HL-60 (cell line): ENCODE results near the gene USP47.

ENCODE experiments used
- DNase-seq, 2 experiments: peaks; one replicate each; pipeline ENCODE4 v3.0.0-alpha.2; 2010 to 2020; ENCODE audit warnings: low read depth in 1 of 2, low spot score in 1 of 2
- H3K27ac ChIP-seq: fragments of 250-450 bp; sonication (Bioruptor Pico); replicated peaks from 2 replicates; pipeline ENCODE4 v1.5.1; 2020; ENCODE audit warnings: mild to moderate bottlenecking, moderate library complexity
- H3K27me3 ChIP-seq: fragments of 250-450 bp; sonication (Bioruptor Pico); 2 replicates; pipeline ENCODE4 v1.5.1; 2021; ENCODE audit warnings: mild to moderate bottlenecking, moderate library complexity; ENCODE audit not compliant: insufficient read depth, poor library complexity, severe bottlenecking
- H3K4me3 ChIP-seq: replicated peaks from 2 replicates; pipeline ENCODE4 v1.5.1; 2011; ENCODE audit warnings: mild to moderate bottlenecking, control low read depth, low read length; ENCODE audit not compliant: insufficient read depth
- CTCF ChIP-seq: IDR thresholded peaks from one replicate; pipeline ENCODE4 v1.5.1; 2011; ENCODE audit warnings: low read length, control low read depth, inconsistent platforms; ENCODE audit not compliant: insufficient read depth
- GABPA ChIP-seq: IDR thresholded peaks from 2 replicates; pipeline ENCODE4 v1.6.1; 2012; ENCODE audit warnings: low read depth
- POLR2AphosphoS5 ChIP-seq: IDR thresholded peaks from 2 replicates; pipeline ENCODE4 v1.6.1; 2012; ENCODE audit warnings: low read depth
- SPI1 ChIP-seq: IDR thresholded peaks from 2 replicates; pipeline ENCODE4 v1.6.1; 2012; ENCODE audit warnings: low read depth, mild to moderate bottlenecking, borderline replicate concordance
- TF ChIP-seq, protein P1 (sequence below): IDR thresholded peaks from 2 replicates; pipeline ENCODE4 v1.6.1; 2012; ENCODE audit warnings: low read depth; ENCODE audit not compliant: insufficient replicate concordance

USP47 gene

DNA sequence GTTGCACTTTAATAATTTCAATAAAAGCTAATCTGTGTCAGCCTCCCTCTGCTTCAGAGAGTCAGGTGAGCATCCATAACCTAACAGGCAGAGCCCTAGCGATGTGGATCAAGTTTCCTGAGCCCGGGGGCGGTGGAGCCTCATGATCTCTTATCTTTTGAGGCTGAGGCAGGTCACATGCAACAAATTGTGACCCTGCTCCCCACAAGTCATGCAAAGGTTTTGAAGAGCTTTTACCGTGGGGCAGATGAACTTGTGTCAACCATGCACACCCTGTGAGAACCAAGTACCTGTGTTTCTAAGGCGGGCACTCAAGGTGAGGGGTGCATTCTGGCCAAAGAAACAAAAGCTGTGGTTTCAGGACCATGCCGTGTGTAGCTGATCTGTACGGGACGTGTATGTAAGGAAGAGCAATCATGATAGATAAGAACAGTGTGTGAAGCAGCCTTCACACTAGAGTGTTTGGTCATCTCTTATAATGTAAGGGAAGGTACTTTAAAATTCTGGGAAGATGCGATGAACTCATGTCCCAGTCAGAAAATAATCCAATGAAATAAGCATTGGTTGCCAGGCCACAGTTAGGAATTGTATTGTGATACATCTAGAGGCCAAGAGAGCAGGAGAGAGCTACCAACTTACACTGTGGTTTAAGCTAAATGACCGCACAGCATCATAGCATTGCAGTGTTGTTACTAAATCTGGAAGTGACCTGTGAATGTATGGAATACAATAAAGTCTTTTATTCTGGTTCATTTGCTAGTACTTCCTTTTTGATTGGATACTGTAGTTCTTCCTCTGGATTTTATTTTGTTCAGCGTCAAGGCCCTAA is 116.8 kb downstream of the USP47 start:
- no peak for TF ChIP-seq CTCF
- no peak for TF ChIP-seq SPI1
- no peak for TF ChIP-seq GABPA
- TF ChIP-seq, protein P1, sequence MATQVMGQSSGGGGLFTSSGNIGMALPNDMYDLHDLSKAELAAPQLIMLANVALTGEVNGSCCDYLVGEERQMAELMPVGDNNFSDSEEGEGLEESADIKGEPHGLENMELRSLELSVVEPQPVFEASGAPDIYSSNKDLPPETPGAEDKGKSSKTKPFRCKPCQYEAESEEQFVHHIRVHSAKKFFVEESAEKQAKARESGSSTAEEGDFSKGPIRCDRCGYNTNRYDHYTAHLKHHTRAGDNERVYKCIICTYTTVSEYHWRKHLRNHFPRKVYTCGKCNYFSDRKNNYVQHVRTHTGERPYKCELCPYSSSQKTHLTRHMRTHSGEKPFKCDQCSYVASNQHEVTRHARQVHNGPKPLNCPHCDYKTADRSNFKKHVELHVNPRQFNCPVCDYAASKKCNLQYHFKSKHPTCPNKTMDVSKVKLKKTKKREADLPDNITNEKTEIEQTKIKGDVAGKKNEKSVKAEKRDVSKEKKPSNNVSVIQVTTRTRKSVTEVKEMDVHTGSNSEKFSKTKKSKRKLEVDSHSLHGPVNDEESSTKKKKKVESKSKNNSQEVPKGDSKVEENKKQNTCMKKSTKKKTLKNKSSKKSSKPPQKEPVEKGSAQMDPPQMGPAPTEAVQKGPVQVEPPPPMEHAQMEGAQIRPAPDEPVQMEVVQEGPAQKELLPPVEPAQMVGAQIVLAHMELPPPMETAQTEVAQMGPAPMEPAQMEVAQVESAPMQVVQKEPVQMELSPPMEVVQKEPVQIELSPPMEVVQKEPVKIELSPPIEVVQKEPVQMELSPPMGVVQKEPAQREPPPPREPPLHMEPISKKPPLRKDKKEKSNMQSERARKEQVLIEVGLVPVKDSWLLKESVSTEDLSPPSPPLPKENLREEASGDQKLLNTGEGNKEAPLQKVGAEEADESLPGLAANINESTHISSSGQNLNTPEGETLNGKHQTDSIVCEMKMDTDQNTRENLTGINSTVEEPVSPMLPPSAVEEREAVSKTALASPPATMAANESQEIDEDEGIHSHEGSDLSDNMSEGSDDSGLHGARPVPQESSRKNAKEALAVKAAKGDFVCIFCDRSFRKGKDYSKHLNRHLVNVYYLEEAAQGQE: no peak
- no peak for TF ChIP-seq POLR2AphosphoS5
- Histone ChIP-seq H3K4me3 (no peak overlapping the region), H3K27me3 (no peaks in the 10 kb centered on the region), H3K27ac (no peak overlapping the region)
- DNase-seq: no peak

DNA sequence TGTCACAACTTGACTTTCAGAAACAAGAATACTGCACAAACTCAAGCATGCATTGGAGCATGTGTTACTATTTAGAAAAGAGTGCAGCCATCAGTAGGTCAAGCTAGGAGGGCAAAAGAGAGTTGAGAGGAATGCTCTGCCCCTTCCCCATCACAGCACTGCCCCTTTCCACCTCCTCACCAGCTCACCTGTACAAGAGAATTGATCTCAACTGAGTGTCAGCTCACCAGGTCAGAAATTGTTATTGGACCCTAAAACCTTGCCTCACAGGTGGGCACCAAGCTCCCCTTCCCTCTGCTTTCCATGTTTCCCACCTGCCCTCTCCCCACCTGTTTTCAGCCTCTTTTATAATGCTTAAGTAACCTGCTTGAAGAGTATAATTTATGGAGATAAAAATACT is 117.8 kb downstream of the USP47 start:
- Histone ChIP-seq H3K4me3 (no peak overlapping the region), H3K27ac (no peak overlapping the region), H3K27me3 (no peaks in the 10 kb centered on the region)
- DNase-seq: no peak
- TF ChIP-seq GABPA (no peak), CTCF (no peak), SPI1 (no peak), POLR2AphosphoS5 (no peak)
- TF ChIP-seq, protein P1: no peak

DNA sequence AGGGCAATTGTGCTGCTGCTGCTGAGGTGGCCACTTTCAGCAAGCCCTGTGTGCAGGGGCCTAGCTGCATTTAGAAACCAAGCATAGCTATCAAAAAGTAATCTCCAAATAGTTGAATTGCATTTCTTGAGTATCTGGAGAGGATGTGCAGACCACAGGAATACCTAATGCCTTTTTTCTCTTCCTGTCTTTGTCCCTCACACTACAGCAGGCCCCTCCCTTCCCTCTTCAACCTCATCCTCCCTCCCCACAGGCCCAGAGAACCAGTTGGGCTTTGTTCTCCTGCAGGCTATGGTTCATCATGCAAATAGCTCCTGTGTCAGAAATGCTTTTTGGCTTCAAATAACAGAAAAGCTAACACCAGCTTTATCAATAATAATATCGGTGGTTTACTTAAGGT is 118.9 kb downstream of the USP47 start:
- Histone ChIP-seq H3K27ac (no peak overlapping the region), H3K27me3 (no peaks in the 10 kb centered on the region), H3K4me3 (no peak overlapping the region)
- DNase-seq: no peak
- TF ChIP-seq CTCF (no peak), GABPA (no peak), SPI1 (no peak), POLR2AphosphoS5 (no peak)
- TF ChIP-seq, protein P1: no peak
